ENCODE results near the gene IL1RAP. TPM values are rescaled to one million over a fixed set of nuclear protein-coding genes. Genes with fewer than 3 reads are reported as not detected.

The IL1RAP gene
- total RNA-seq, 2 experiments from 2014 or later: 11.0 to 13.7 TPM

- intact Hi-C loops (cut with micrococcal nuclease): loop anchor here (5.0 to 10.0 kb wide), 3 partner anchors 281 to 1264 kb away; no protein-coding TSS in a partner anchor
- H3K4me1 Mint-ChIP-seq (ENCODE audit: low read depth): peaks cover 35% of the 10 kb centered on the region
- no peak overlapping the region for H3K4me3 Mint-ChIP-seq
- CTCF ChIA-PET: no interaction called here
- H3K27me3 Mint-ChIP-seq (ENCODE audit: low read depth): no peaks in the 10 kb centered on the region
- no peaks in the 10 kb centered on the region for H3K9me3 Mint-ChIP-seq
- no peak overlapping the region for H3K27ac Mint-ChIP-seq
- no peak for DNase-seq
- peaks cover 18% of the 10 kb centered on the region for H3K36me3 Mint-ChIP-seq (ENCODE audit: low read depth)
These were observed 74.7 kb downstream of the IL1RAP start for GRCh38 chr3:190588570-190588969.

GRCh38 chr3:190589326-190589725 is 75.4 kb downstream of the IL1RAP start:
- Mint-ChIP-seq H3K4me3 (no peak overlapping the region), H3K4me1 (ENCODE audit: low read depth) (peaks cover 39% of the 10 kb centered on the region), H3K27ac (no peak overlapping the region), H3K27me3 (ENCODE audit: low read depth) (no peaks in the 10 kb centered on the region), H3K9me3 (no peaks in the 10 kb centered on the region), H3K36me3 (ENCODE audit: low read depth) (peaks cover 18% of the 10 kb centered on the region)
- no peak for DNase-seq
- CTCF ChIA-PET: no interaction called here
- intact Hi-C loops (cut with micrococcal nuclease): loop anchor here (5.0 to 10.0 kb wide), 3 partner anchors 282 to 1265 kb away; no protein-coding TSS in a partner anchor

- H3K36me3 Mint-ChIP-seq (ENCODE audit: low read depth): peaks cover 18% of the 10 kb centered on the region
- no peak for DNase-seq
- no peak overlapping the region for H3K4me3 Mint-ChIP-seq
- no peaks in the 10 kb centered on the region for H3K27me3 Mint-ChIP-seq (ENCODE audit: low read depth)
- no peak overlapping the region for H3K27ac Mint-ChIP-seq
- CTCF ChIA-PET: no interaction called here
- H3K9me3 Mint-ChIP-seq: no peaks in the 10 kb centered on the region
- intact Hi-C loops (cut with micrococcal nuclease): no loop called here
- peaks cover 29% of the 10 kb centered on the region for H3K4me1 Mint-ChIP-seq (ENCODE audit: low read depth)
These were observed 77.2 kb downstream of the IL1RAP start for GRCh38 chr3:190591080-190591479.

GRCh38 chr3:190593075-190593474 is 79.2 kb downstream of the IL1RAP start:
- CTCF ChIA-PET: interaction anchor here (0.6 kb wide), 1 partner anchor 20 kb away, joined by 4 read pairs; no protein-coding TSS in a partner anchor
- Mint-ChIP-seq H3K4me3 (no peak overlapping the region), H3K9me3 (no peaks in the 10 kb centered on the region), H3K36me3 (ENCODE audit: low read depth) (peaks cover 16% of the 10 kb centered on the region), H3K4me1 (ENCODE audit: low read depth) (peaks cover 11% of the 10 kb centered on the region), H3K27ac (no peak overlapping the region), H3K27me3 (ENCODE audit: low read depth) (no peaks in the 10 kb centered on the region)
- DNase-seq: no peak
- intact Hi-C loops (cut with micrococcal nuclease): no loop called here

GRCh38 chr3:190594171-190594570 is 80.3 kb downstream of the IL1RAP start:
- Mint-ChIP-seq H3K4me3 (no peak overlapping the region), H3K4me1 (ENCODE audit: low read depth) (peaks cover 11% of the 10 kb centered on the region), H3K27me3 (ENCODE audit: low read depth) (no peaks in the 10 kb centered on the region), H3K9me3 (no peaks in the 10 kb centered on the region), H3K27ac (no peak overlapping the region), H3K36me3 (ENCODE audit: low read depth) (peaks cover 14% of the 10 kb centered on the region)
- no peak for DNase-seq
- intact Hi-C loops (cut with micrococcal nuclease): no loop called here
- CTCF ChIA-PET: no interaction called here

- no peaks in the 10 kb centered on the region for H3K9me3 Mint-ChIP-seq
- no peak overlapping the region for H3K4me3 Mint-ChIP-seq
- H3K27me3 Mint-ChIP-seq (ENCODE audit: low read depth): no peaks in the 10 kb centered on the region
- H3K36me3 Mint-ChIP-seq (ENCODE audit: low read depth): peaks cover 13% of the 10 kb centered on the region
- CTCF ChIA-PET: no interaction called here
- intact Hi-C loops (cut with micrococcal nuclease): no loop called here
- H3K4me1 Mint-ChIP-seq (ENCODE audit: low read depth): peaks cover 11% of the 10 kb centered on the region
- no peak for DNase-seq
- H3K27ac Mint-ChIP-seq: no peak overlapping the region
These were observed 81.4 kb downstream of the IL1RAP start for GRCh38 chr3:190595179-190595795.

- H3K36me3 Mint-ChIP-seq (ENCODE audit: low read depth): peaks cover 15% of the 10 kb centered on the region
- no peak for DNase-seq
- H3K27ac Mint-ChIP-seq: no peak overlapping the region
- H3K27me3 Mint-ChIP-seq (ENCODE audit: low read depth): no peaks in the 10 kb centered on the region
- peaks cover 11% of the 10 kb centered on the region for H3K4me1 Mint-ChIP-seq (ENCODE audit: low read depth)
- H3K4me3 Mint-ChIP-seq: no peak overlapping the region
- CTCF ChIA-PET: interaction anchor here (0.6 to 0.9 kb wide), 2 partner anchors 19 to 616 kb away, joined by 3 to 4 read pairs; no protein-coding TSS in a partner anchor
- no peaks in the 10 kb centered on the region for H3K9me3 Mint-ChIP-seq
- intact Hi-C loops (cut with micrococcal nuclease): no loop called here
These were observed 81.9 kb downstream of the IL1RAP start for GRCh38 chr3:190595807-190596206.

- H3K36me3 Mint-ChIP-seq (ENCODE audit: low read depth): peaks cover 15% of the 10 kb centered on the region
- H3K4me1 Mint-ChIP-seq (ENCODE audit: low read depth): peaks cover 11% of the 10 kb centered on the region
- CTCF ChIA-PET: interaction anchor here (0.6 to 0.9 kb wide), 2 partner anchors 18 to 615 kb away, joined by 3 to 4 read pairs; no protein-coding TSS in a partner anchor
- intact Hi-C loops (cut with micrococcal nuclease): no loop called here
- H3K4me3 Mint-ChIP-seq: no peak overlapping the region
- no peaks in the 10 kb centered on the region for H3K9me3 Mint-ChIP-seq
- H3K27ac Mint-ChIP-seq: no peak overlapping the region
- no peaks in the 10 kb centered on the region for H3K27me3 Mint-ChIP-seq (ENCODE audit: low read depth)
- no peak for DNase-seq
These were observed 82.7 kb downstream of the IL1RAP start for GRCh38 chr3:190596349-190597285.

- no peak for DNase-seq
- Mint-ChIP-seq H3K4me3 (no peak overlapping the region), H3K4me1 (ENCODE audit: low read depth) (peaks cover 11% of the 10 kb centered on the region), H3K9me3 (no peaks in the 10 kb centered on the region), H3K27ac (no peak overlapping the region), H3K36me3 (ENCODE audit: low read depth) (peaks cover 13% of the 10 kb centered on the region), H3K27me3 (ENCODE audit: low read depth) (no peaks in the 10 kb centered on the region)
- CTCF ChIA-PET: no interaction called here
- intact Hi-C loops (cut with micrococcal nuclease): no loop called here
These were observed 83.4 kb downstream of the IL1RAP start for GRCh38 chr3:190597291-190597690.

GRCh38 chr3:190601622-190602021 is 87.7 kb downstream of the IL1RAP start:
- Mint-ChIP-seq H3K27ac (no peak overlapping the region), H3K4me1 (ENCODE audit: low read depth) (no peaks in the 10 kb centered on the region), H3K27me3 (ENCODE audit: low read depth) (no peaks in the 10 kb centered on the region), H3K9me3 (no peaks in the 10 kb centered on the region), H3K4me3 (no peak overlapping the region), H3K36me3 (ENCODE audit: low read depth) (peaks cover 32% of the 10 kb centered on the region)
- intact Hi-C loops (cut with micrococcal nuclease): no loop called here
- CTCF ChIA-PET: no interaction called here
- DNase-seq: no peak

GRCh38 chr3:190605385-190605784 is 91.5 kb downstream of the IL1RAP start:
- DNase-seq: no peak
- no peaks in the 10 kb centered on the region for H3K9me3 Mint-ChIP-seq
- no peaks in the 10 kb centered on the region for H3K27me3 Mint-ChIP-seq (ENCODE audit: low read depth)
- H3K27ac Mint-ChIP-seq: no peak overlapping the region
- no peaks in the 10 kb centered on the region for H3K4me1 Mint-ChIP-seq (ENCODE audit: low read depth)
- intact Hi-C loops (cut with micrococcal nuclease): no loop called here
- H3K4me3 Mint-ChIP-seq: no peak overlapping the region
- peaks cover 35% of the 10 kb centered on the region for H3K36me3 Mint-ChIP-seq (ENCODE audit: low read depth)
- CTCF ChIA-PET: no interaction called here

GRCh38 chr3:190606596-190606995 is 92.7 kb downstream of the IL1RAP start:
- Mint-ChIP-seq H3K36me3 (ENCODE audit: low read depth) (peaks cover 32% of the 10 kb centered on the region), H3K27me3 (ENCODE audit: low read depth) (no peaks in the 10 kb centered on the region), H3K27ac (no peak overlapping the region), H3K9me3 (no peaks in the 10 kb centered on the region), H3K4me1 (ENCODE audit: low read depth) (no peaks in the 10 kb centered on the region), H3K4me3 (no peak overlapping the region)
- no peak for DNase-seq
- CTCF ChIA-PET: no interaction called here
- intact Hi-C loops (cut with micrococcal nuclease): no loop called here

Data from activated naive CD4-positive, alpha-beta T cell treated with anti-CD3 and anti-CD28 coated beads for 36 hours (primary cell).